T-helper 9 cell (primary cell): ENCODE results near the gene MSANTD2.

Experiments
- DNase-seq: peaks from one replicate; pipeline ENCODE4 v3.0.0-alpha.2; 2020

The MSANTD2 gene

GRCh38 chr11:124727474-124727873 is 72.7 kb downstream of the MSANTD2 start:
- no peak for DNase-seq

DNA sequence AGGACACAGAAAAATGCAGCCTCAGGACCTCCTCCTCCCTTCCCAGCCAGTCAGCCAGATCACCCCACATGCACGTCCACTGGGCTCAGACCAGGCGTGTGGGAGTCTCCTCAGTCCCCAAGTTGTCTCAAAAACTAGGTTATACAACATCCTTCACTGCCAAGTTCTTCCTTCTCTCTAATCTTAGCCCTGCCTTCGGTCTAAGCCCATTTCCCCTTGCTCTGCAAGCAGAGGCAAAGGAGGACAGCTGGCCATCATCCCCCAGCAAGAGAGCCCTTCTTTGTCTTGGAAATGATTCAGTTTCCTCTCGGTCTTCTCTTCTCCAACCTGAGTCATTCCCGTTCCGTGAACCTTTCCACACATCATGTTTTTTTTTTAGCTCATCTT is 74.5 kb downstream of the MSANTD2 start:
- DNase-seq = no peak

DNA sequence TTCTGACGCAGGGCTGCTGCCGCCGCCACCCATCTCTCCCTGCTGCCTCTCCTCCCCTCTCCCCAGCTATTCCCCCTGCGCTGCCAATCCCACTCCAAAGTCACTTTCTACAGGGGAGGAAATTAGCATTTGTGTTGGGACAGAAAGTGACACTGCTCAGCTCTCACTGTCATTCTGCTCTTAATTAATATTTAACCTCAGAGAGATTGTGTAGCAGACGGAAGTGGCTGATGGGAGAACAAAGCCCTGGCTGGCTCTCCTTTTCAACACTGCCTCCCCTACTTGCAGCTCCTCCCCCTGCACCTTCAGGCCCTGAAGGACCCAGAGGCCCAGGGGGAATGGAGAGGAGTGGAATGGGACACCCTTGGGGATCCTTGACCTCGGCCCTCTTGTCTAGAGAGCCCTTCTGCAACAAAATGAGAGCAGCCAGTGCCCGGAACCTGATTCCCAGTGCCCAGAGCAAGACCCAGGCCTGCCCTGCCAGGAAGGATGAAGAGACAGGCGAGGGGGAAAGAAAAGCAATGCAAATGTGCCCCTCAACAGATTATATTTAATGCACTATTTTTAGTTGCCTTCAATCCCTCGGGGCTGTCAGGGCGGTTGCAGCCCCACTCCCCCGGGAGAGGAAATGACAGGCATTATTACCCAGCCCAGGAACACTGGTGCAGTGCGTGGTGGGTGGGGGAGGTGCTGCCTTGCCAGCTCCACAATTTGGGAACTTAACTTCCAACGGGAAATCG is 75.1 kb downstream of the MSANTD2 start:
- no peak for DNase-seq

GRCh38 chr11:124722176-124722575 is 78.0 kb downstream of the MSANTD2 start:
- DNase-seq = no peak

GRCh38 chr11:124719534-124719933 is 80.7 kb downstream of the MSANTD2 start:
- no peak for DNase-seq

GRCh38 chr11:124718801-124719200 is 81.4 kb downstream of the MSANTD2 start:
- DNase-seq = no peak

GRCh38 chr11:124717786-124718651 is 82.2 kb downstream of the MSANTD2 start:
- peak; percentile 10 for DNase-seq

- DNase-seq = no peak
These were observed 82.8 kb downstream of the MSANTD2 start for GRCh38 chr11:124717421-124717785.

DNA sequence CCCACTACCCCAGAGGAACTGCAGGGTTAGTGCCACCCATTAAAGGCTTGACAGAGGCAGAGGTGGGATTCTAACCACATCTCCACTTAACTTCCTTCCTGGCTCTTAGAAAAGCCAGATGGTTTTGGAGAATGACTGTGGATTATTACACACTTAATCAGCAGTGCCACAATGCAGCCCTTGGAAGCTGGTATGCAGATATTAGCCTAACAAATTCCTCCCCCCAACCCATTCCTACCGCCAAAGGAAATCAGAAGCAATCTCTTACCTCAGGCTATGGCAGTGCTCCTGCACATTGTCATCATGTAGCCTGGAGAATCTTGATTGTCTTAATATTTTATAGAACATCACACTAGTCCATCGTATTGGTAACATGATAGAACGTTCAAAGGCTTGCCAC is 83.6 kb downstream of the MSANTD2 start:
- DNase-seq = no peak
